NAMALWA (cell line): Measurements from ENCODE around the gene CCDC121.

ENCODE experiments used
- DNase-seq: peaks from one replicate; pipeline ENCODE4 v3.0.0-alpha.2; 2015; ENCODE audit warnings: low spot score

The CCDC121 gene

DNA sequence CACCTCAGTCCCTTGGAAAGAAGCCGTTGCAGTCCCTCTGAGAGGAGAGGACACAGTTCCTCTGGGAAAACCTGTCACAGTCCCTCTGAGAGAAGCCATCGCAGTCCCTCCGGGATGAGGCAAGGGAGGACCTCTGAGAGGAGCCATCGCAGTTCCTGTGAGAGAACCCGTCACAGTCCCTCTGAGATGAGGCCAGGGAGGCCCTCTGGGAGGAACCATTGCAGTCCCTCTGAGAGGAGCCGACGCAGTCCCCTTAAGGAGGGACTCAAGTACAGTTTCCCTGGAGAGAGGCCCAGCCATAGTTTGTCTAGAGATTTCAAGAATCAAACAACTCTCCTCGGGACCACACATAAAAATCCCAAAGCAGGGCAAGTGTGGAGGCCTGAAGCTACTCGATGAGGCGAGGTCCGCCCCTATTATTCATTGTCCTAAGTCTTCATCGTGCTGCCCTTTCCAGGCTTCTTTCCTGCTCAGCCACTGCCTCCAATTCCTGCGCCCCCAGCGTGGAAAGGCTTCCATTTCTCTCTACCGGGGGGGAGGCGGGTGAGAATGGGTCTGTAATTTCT lies 46.6 kb downstream of the CCDC121 start:
- DNase-seq: no peak

DNA sequence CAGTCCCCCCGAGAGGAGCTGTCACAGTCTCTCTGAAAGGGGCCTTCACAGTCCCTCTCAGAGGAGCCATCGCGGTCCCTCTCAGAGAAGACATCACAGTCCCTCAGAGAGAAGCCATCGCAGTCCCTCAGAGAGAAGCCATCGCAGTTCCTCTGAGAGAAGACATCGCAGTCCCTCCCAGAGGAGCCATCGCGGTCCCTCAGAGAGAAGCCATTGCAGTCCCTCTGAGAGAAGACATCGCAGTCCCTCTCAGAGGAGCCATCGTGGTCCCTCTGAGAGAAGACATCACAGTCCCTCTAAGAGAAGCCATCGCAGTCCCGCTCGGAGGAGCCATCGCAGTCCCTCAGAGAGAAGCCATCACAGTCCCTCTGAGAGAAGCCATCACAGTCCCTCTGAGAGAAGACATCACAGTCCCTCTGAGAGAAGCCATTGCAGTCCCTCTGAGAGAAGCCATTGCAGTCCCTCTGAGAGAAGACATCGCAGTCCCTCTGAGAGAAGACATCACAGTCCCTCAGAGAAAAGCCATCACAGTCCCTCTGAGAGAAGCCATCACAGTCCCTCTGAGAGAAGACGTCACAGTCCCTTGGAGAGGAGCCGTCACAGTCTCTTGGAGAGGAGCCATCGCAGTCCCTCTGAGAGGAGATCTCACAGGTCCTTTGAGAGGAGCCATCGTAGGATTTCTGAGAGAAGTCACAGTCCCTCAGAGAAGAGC lies 47.2 kb downstream of the CCDC121 start:
- DNase-seq: no peak
